Keratinocyte (primary cell): ENCODE data around the gene CPA4. TPM values are rescaled to one million over a fixed set of nuclear protein-coding genes. Genes with fewer than 3 reads are reported as not detected.
A peak's percentile ranks its signal among the peaks of the same experiment; 100 is the strongest.

Source experiments
- DNase-seq: peaks from one replicate; pipeline ENCODE4 v3.0.0-alpha.2; 2011; ENCODE audit warnings: low read depth, missing footprints, low spot score
- FAIRE-seq: peaks from 2 replicates; lab custom pipeline; 2011; peaks lifted over from hg19 to GRCh38; lab: Jason Lieb, UNC
- H2AFZ ChIP-seq: 2 replicates; pipeline ENCODE4 v1.6.0; 2012; ENCODE audit warnings: low read length, control low read depth, inconsistent platforms; ENCODE audit not compliant: control insufficient read depth
- H3K27ac ChIP-seq: 2 replicates; pipeline ENCODE4 v1.5.1; 2011; ENCODE audit warnings: low read length; ENCODE audit not compliant: control insufficient read depth, insufficient read depth
- H3K27me3 ChIP-seq: 3 replicates; pipeline ENCODE4 v1.6.0; 2011; ENCODE audit warnings: low read length; ENCODE audit not compliant: control insufficient read depth, insufficient read depth; ENCODE audit errors: extremely low read depth
- H3K36me3 ChIP-seq, 2 experiments: 2 replicates in 1 of 2; 3 replicates in 1 of 2; pipeline ENCODE4 v1.5.1; 2011; ENCODE audit warnings: low read length in 2 of 2, mild to moderate bottlenecking in 1 of 2; ENCODE audit not compliant: control insufficient read depth in 2 of 2, insufficient read depth in 2 of 2; ENCODE audit errors: extremely low read depth in 1 of 2
- H3K4me1 ChIP-seq: 3 replicates; pipeline ENCODE4 v1.5.1; 2011; ENCODE audit warnings: low read length; ENCODE audit not compliant: control insufficient read depth, insufficient read depth; ENCODE audit errors: extremely low read depth
- H3K4me2 ChIP-seq: 3 replicates; pipeline ENCODE4 v1.6.0; 2011; ENCODE audit warnings: low read depth, low read length; ENCODE audit not compliant: control insufficient read depth, insufficient read depth; ENCODE audit errors: extremely low read depth
- H3K4me3 ChIP-seq, 3 experiments: fragments of 200-600 bp in 1 of 3; sonication (generic) in 1 of 3; 2 replicates in 2 of 3; 3 replicates in 1 of 3; pipeline ENCODE4 v1.5.1; 2011 to 2016; ENCODE audit warnings: low read length in 3 of 3, mild to moderate bottlenecking in 3 of 3, control low read depth in 2 of 3, inconsistent platforms in 1 of 3, low read depth in 1 of 3, mixed read lengths in 1 of 3, mixed run types in 1 of 3, moderate library complexity in 1 of 3; ENCODE audit not compliant: control insufficient read depth in 2 of 3, insufficient read depth in 2 of 3; ENCODE audit errors: extremely low read depth in 1 of 3
- H3K79me2 ChIP-seq: 2 replicates; pipeline ENCODE4 v1.6.0; 2012; ENCODE audit warnings: low read length; ENCODE audit not compliant: control insufficient read depth, insufficient read depth
- H3K9ac ChIP-seq: 3 replicates; pipeline ENCODE4 v1.6.0; 2011; ENCODE audit warnings: low read length; ENCODE audit not compliant: control insufficient read depth, insufficient read depth; ENCODE audit errors: extremely low read depth
- H3K9me1 ChIP-seq: 3 replicates; pipeline ENCODE4 v1.6.0; 2011; ENCODE audit warnings: low read length; ENCODE audit not compliant: control insufficient read depth, insufficient read depth; ENCODE audit errors: extremely low read depth
- H3K9me3 ChIP-seq: 2 replicates; pipeline ENCODE4 v1.5.1; 2012; ENCODE audit warnings: low read depth, low read length; ENCODE audit not compliant: control insufficient read depth
- H4K20me1 ChIP-seq: 3 replicates; pipeline ENCODE4 v1.6.0; 2011; ENCODE audit warnings: low read length; ENCODE audit not compliant: control insufficient read depth, insufficient read depth; ENCODE audit errors: extremely low read depth
- EZH2 ChIP-seq: IDR thresholded peaks from one replicate; pipeline ENCODE4 v1.6.1; 2012; ENCODE audit warnings: inconsistent platforms, mild to moderate bottlenecking, low read length, moderate library complexity
- dilution Hi-C: fragments of 300-500 bp; cut with MboI; formaldehyde crosslinking; loops from one replicate; pipeline ENCODE4 v1.7.0; 2020; ENCODE audit warnings: low sequenced_read_pairs; ENCODE audit not compliant: extremely low pct_ligation_motif_present
- polyA plus RNA-seq, 5 experiments: library from polyadenylated mRNA; depleted of rRNA in 3 of 5; stranded (reverse) in 3 of 5; stranded (forward) in 1 of 5; unstranded in 1 of 5; fragments of >200 nt; gene quantifications; 1 replicate in 1 of 5; 2 replicates in 3 of 5; 3 replicates in 1 of 5; pipeline versions ENCODE4 v1.2.1 to v1.2.3, GENCODE V29; 2011 to 2012; ENCODE audit warnings: missing spikeins in 2 of 5, low read depth in 1 of 5, low replicate concordance in 1 of 5
- TF ChIP-seq, protein P1 (sequence below), 3 experiments: IDR thresholded peaks in 1 of 3; conservative IDR thresholded peaks in 1 of 3; optimal IDR thresholded peaks in 1 of 3; 2 replicates in 2 of 3; 3 replicates in 1 of 3; pipeline versions ENCODE3 to v1.5.1; 2011; ENCODE audit warnings: low read length in 3 of 3, mild to moderate bottlenecking in 3 of 3, moderate library complexity in 2 of 3, control low read depth in 1 of 3, inconsistent platforms in 1 of 3; ENCODE audit not compliant: insufficient read depth in 2 of 3; ENCODE audit errors: extremely low read depth in 1 of 3

The CPA4 gene
- polyA plus RNA-seq, 1 donor (not counting 4 experiments of a cell fraction or from before 2014, with no cell fraction given) = 248 TPM

DNA sequence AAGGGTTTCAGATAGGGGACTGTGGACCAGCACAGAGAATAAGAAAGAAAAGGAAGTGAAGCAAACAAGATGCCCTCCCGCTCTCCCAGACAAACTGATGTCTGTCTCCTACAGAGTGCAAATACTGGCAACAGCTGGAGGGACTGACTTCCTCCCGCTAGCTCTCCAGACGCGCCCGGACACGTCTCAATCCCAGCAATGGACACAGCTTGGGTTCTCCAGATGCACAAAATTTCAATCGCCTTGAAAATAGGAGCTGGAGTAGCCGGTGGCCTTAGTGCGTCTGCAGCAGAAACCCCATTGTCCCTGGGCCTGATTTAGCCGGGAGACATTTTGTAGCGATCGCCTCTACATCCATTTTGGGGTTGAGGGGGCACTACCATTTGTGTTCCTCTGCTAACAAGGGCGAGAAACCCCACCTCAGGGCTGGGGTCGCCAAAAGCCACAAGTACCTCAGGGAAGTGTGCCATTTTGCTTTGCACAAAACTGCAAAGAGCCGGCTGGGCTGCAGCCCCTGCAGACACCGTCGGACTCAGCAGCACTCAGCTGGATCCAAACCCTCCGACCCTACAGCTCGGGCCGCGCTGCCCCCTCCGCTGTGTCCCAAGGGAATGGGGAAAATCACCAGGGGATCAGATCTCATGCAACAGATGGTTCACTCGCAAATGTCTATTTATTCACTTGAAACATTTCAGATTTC is 20.4 kb upstream of the CPA4 start:
- no peak for TF ChIP-seq EZH2
- TF ChIP-seq, protein P1, sequence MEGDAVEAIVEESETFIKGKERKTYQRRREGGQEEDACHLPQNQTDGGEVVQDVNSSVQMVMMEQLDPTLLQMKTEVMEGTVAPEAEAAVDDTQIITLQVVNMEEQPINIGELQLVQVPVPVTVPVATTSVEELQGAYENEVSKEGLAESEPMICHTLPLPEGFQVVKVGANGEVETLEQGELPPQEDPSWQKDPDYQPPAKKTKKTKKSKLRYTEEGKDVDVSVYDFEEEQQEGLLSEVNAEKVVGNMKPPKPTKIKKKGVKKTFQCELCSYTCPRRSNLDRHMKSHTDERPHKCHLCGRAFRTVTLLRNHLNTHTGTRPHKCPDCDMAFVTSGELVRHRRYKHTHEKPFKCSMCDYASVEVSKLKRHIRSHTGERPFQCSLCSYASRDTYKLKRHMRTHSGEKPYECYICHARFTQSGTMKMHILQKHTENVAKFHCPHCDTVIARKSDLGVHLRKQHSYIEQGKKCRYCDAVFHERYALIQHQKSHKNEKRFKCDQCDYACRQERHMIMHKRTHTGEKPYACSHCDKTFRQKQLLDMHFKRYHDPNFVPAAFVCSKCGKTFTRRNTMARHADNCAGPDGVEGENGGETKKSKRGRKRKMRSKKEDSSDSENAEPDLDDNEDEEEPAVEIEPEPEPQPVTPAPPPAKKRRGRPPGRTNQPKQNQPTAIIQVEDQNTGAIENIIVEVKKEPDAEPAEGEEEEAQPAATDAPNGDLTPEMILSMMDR (optimal IDR thresholded peaks at IDR 0.05 in 1 of 3, IDR thresholded peaks at IDR 0.05 in 1 of 3, conservative IDR thresholded peaks at IDR 0.05 in 1 of 3; ENCODE audit: extremely low read depth in 1 of 3, insufficient read depth in 2 of 3, low read length in 3 of 3) = no peak
- Histone ChIP-seq H3K27me3 (no peaks in the 10 kb centered on the region), H3K27ac (peak overlapping the region; percentile 54), H4K20me1 (no peaks in the 10 kb centered on the region), H3K9me1 (no peaks in the 10 kb centered on the region), H3K9ac (peak overlapping the region; percentile 47), H3K79me2 (no peaks in the 10 kb centered on the region), H3K4me3 (peak overlapping the region in 2 of 3 experiments; percentile 14 to 37), H2AFZ (peak overlapping the region; percentile 77), H3K9me3 (no peaks in the 10 kb centered on the region), H3K36me3 (no peaks in the 10 kb centered on the region), H3K4me2 (peak overlapping the region; percentile 74), H3K4me1 (peaks cover 50% of the 10 kb centered on the region)
- FAIRE-seq (peak; percentile 75), DNase-seq (no peak)
- dilution Hi-C loops = no loop called here

DNA sequence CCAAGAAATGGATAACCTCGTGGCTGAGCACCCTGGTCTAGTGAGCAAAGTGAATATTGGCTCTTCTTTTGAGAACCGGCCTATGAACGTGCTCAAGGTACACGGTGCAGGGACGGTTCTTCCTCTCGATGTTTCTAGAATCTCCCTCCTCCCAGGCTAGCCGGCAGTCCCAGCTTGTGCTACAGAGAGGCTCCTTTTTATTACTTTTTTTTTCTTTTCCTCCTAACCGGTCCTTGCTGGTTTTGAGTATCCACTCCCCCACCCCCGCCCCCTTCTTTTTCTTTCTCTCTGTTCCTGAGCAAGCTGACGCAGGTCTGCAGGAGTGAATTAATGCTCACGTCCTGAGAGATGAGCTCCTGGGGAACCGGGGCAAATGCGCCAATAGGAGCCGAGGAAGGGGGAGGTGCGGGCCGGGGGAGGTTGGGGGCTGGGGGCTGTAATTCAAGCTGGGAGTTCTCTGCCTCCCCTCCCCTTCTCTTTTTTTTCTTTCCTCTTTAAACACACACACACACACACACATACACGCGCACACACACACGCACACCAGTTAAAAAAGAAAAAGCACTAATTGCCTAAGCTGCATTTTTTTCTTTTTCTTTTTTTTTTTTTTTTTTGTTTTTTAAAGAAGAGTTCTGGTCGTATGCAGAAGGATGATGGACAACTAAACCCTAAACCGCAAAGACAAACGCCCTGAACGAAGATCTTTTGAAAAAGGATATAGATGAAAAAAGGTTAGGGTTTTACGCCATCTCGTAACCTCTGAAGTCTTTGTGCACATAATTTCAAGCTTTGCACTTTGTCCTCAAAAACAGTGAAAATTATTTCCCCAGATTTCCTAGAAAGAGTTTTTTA is 19.7 kb upstream of the CPA4 start:
- dilution Hi-C loops = no loop called here
- Histone ChIP-seq H3K4me3 (peak overlapping the region in 2 of 3 experiments; percentile 14 to 37), H3K79me2 (no peaks in the 10 kb centered on the region), H3K27me3 (no peaks in the 10 kb centered on the region), H3K9ac (peak overlapping the region; percentile 47), H4K20me1 (no peaks in the 10 kb centered on the region), H3K4me1 (peaks cover 52% of the 10 kb centered on the region), H2AFZ (peak overlapping the region; percentile 77), H3K9me3 (no peaks in the 10 kb centered on the region), H3K27ac (peak overlapping the region; percentile 54), H3K4me2 (peak overlapping the region; percentile 74), H3K36me3 (no peaks in the 10 kb centered on the region), H3K9me1 (no peaks in the 10 kb centered on the region)
- no peak for TF ChIP-seq EZH2
- TF ChIP-seq, protein P1 (optimal IDR thresholded peaks at IDR 0.05 in 1 of 3, IDR thresholded peaks at IDR 0.05 in 1 of 3, conservative IDR thresholded peaks at IDR 0.05 in 1 of 3; ENCODE audit: extremely low read depth in 1 of 3, insufficient read depth in 2 of 3, low read length in 3 of 3) = no peak
- FAIRE-seq (no peak), DNase-seq (no peak)
